Gastrocnemius medialis (tissue), 4 donors: ENCODE measurements around the gene FANCC.

Source experiments
- CTCF ChIP-seq, 5 experiments: fragments of 450-650 bp in 3 of 5; fragments of 200-600 bp in 2 of 5; sonication (generic) in 2 of 5; IDR thresholded peaks in 4 of 5; conservative IDR thresholded peaks in 1 of 5; 1 replicate in 4 of 5; 2 replicates in 1 of 5; pipeline ENCODE4 v1.5.1; 2016 to 2019; ENCODE audit warnings: antibody characterized with exemption in 5 of 5, mild to moderate bottlenecking in 3 of 5, moderate library complexity in 3 of 5
- POLR2A ChIP-seq, 2 donors: fragments of 450-650 bp; IDR thresholded peaks; one replicate each; pipeline ENCODE4 v1.6.1; 2017; ENCODE audit warnings: antibody characterized with exemption in 2 of 2, mild to moderate bottlenecking in 2 of 2, moderate library complexity in 2 of 2

GRCh38 chr9:95083086-95083768 lies 234.3 kb downstream of the FANCC start:
- TF ChIP-seq POLR2A (IDR thresholded peaks at IDR 0.05) = no peak
- no peak for TF ChIP-seq CTCF (IDR thresholded peaks at IDR 0.05 in 4 of 5, conservative IDR thresholded peaks at IDR 0.05 in 1 of 5)
